HG03558 (cell line): ENCODE results near the gene RPS6KA4.
"Not testable (repeated sequence)": the region's sequence is repeated elsewhere in the genome, so short reads cannot be mapped to it uniquely, and the experiment has no call there.

Source experiments
- ATAC-seq: cut with Tn5 transposase; IDR thresholded peaks from one replicate; pipeline ENCODE4 v1.9.1; 2021; ENCODE audit warnings: moderate number of reproducible peaks; ENCODE audit not compliant: unreplicated experiment; ENCODE audit errors: extremely low read depth

Gene RPS6KA4

DNA sequence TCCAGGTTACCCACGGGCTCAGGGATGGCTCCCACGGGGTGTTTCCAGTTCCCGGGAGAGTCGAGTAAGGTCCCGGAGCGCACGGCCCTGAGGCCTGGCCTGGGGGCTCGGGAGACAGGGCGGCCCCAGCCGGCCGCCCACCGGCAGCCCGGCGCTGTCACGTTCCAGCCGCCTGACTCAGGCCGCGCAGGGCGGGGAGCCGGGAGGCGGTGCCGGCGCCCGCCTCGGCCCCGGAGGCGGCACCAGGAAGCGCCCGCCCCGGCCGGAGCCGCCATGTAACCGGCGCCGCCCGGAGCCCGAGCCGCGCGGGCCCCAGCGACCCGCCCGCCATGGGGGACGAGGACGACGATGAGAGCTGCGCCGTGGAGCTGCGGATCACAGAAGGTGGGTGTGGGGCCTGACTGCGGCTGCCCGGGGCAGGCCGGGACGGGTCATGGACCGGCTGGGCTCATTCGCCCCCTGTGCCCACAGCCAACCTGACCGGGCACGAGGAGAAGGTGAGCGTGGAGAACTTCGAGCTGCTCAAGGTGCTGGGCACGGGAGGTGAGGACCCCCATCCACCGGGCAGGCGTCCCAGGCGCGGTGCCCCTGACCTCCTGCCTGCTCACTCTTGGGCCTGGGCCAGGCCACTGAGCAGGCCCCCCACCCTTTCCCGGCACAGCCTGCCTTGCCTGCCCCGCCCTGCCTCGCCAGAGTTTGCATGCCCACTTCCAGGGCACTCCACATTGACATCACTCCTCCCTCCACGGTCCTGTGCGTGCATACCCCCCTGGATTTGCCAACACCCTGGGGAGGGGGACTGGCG is at the start of gene RPS6KA4:
RPS6KA4 (plus strand) TSS at position 256 of the 805 bp plus-strand sequence; CDS start at position 330, 74 bp downstream.
- ATAC-seq: no peak

DNA sequence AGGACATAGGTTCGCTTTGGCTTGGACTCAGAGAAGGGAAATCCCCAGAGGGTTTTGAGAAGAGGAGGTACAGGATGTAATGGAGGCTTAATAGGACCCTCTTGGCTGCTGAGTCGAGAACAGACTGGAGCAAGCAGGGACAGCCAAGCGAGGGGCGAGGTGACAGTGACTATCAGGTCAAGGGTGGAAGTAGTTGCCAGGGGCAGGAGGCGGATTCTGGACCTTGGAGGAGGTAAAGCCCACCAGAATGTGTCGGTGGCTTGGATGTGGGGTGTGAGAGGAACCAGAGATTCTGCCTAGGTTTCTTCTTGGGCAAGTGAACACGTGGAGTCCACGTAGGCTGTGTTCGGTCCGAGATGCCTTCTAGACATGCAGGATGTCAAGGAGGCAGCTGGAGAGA is 46.0 kb upstream of the RPS6KA4 start:
- ATAC-seq: no peak

DNA sequence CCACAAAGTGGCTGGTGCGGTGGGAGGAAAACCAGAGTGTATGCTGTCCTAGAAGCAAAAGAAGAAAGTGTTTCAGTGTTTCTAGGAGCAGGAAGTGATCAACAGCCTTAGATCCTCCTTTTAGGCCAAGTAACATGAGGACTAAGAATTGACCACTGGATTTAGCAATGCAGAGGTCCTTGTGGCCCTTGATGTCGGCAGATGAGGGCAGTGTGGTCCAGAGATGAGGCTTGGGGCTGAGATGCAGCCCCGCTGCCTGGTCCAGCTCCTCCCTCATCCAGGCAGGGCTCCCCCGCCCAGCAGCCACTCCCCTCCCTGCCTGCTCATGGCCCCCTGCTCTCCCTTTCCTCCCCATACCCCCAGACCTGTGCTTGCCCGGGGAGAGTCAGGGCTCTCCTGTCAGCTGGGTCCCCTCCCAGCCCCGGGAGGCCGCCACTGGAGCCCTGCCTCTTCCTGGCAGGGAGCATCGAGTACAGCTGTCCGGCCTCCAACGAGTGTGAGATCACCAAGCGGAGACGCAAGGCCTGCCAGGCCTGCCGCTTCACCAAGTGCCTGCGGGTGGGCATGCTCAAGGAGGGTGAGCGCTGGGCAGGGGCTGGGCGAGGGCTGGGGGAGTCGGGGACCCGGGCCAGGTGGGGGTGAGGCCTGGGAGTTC is 45.3 kb upstream of the RPS6KA4 start:
- ATAC-seq: no peak

GRCh38 chr11:64314146-64314804 is 44.7 kb upstream of the RPS6KA4 start:
- no peak for ATAC-seq

DNA sequence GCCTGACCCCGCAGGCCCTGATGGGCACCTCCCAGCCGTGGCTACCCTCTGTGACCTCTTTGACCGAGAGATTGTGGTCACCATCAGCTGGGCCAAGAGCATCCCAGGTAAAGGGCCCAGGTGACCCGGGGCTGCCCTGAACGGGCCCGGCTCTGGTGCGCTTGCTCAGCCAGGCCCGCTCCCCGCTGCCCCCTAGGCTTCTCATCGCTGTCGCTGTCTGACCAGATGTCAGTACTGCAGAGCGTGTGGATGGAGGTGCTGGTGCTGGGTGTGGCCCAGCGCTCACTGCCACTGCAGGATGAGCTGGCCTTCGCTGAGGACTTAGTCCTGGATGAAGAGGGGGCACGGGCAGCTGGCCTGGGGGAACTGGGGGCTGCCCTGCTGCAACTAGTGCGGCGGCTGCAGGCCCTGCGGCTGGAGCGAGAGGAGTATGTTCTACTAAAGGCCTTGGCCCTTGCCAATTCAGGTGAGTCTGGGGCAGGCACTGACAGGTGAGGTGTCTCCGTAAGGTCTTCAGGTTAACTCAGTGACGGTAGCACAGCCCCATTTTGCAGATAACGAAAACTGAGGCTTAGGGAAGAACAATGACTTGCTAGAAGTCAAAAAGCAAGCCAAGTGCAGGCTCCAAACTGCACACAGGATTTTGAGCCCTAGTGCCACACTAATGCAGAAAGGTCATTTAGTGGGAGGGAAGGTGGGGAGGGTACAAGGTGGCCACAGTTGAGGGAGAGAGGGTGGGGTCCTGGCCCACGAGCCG is 44.0 kb upstream of the RPS6KA4 start:
- no peak for ATAC-seq

- not testable (repeated sequence) for ATAC-seq
These were observed 43.1 kb upstream of the RPS6KA4 start for GRCh38 chr11:64315667-64316526.

DNA sequence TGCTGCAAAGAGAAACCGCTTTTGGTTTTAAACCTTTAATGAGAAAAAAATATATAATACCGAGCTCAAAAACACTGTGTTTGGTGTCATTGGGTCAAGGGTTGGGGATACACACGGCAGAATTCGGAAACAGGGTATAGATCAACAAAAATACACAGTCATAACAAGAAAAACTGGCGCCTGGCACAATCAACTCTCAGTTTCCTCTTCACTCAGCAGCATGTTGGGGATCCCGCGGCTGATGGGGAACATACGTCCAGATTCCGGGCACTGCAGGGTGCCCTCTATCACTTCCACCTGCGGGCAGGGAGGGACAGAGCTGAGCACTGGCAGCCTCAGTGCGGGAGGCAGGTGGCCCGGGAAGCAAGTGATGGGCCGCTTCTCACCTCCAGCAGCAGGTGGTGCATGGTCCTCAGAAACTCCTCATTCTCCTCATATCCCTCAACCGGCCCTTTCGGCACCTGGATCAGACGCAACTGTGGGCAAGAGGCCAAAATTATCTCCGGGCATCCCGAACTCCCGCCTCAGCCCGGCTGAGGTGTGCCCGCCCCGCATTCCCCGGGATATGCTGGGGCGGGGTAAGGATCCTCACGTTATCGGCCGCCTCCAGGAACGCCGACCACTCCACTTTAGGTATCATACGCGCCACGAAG is 42.2 kb upstream of the RPS6KA4 start:
- ATAC-seq: no peak

DNA sequence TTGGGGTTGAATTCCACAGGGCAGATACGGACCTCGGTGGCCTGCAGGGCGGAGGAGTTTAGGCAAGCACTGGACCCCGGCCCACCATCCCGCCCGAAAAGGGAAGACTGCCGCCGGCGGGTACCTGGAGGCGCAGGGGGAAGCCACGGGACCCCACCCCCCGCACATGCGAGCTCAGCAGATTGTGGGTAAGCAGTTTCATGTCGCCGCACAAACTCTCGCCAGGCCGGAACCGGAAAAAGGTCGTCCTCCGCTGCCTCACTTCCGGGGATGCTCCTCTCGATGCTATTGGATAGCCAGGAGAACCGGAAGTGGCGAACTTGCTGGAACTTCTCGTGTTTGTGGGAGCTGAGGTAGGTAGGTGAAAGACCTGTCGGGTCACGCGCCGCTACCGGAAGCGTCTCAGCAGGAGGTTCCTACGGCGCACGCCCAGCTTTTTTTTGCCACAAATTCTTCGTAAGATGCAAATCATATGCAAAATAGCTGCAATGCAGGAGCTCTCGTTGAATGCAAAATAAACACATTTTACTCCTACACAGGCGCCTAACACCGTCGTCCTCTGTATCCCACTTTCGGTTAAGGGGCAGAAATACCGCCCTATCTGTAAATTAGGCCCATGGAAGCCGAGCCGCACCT is 41.5 kb upstream of the RPS6KA4 start, which contains the start of gene TRMT112:
TRMT112 (minus strand) TSS at position 235 of the 636 bp plus-strand sequence; CDS start at position 202, 33 bp downstream.
- peak; percentile 24 for ATAC-seq

DNA sequence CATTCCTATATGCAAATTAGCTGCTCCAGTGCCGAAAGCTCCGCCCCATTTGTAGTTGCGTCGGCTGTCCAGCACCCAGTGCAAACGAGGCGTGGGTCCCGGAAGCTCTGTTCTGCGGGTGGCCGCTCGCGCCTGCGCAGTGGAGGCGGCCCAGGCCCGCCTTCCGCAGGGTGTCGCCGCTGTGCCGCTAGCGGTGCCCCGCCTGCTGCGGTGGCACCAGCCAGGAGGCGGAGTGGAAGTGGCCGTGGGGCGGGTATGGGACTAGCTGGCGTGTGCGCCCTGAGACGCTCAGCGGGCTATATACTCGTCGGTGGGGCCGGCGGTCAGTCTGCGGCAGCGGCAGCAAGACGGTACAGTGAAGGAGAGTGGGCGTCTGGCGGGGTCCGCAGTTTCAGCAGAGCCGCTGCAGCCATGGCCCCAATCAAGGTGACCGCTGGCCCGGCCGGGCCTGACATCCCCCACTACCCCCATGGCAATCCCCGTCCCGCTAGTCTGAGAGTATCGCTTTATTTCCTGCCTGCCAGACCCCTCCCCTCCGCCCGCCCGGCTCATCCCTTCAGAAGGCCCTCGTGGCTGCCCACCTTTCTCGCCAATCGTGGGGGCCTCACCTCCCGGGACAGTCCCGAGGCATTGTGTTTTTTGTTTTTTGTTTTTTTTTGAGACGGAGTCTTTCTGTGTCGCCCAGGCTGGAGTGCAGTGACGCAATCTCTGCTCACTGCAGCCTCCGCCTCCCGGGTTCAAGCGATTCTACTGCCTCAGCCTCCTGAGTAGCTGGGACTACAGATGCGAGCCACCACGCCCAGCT is 40.8 kb upstream of the RPS6KA4 start, which contains the start of gene PRDX5:
PRDX5 (plus strand) TSS at position 161 of the 805 bp plus-strand sequence; CDS start at position 256, 95 bp downstream.
- ATAC-seq: peak; percentile 56

DNA sequence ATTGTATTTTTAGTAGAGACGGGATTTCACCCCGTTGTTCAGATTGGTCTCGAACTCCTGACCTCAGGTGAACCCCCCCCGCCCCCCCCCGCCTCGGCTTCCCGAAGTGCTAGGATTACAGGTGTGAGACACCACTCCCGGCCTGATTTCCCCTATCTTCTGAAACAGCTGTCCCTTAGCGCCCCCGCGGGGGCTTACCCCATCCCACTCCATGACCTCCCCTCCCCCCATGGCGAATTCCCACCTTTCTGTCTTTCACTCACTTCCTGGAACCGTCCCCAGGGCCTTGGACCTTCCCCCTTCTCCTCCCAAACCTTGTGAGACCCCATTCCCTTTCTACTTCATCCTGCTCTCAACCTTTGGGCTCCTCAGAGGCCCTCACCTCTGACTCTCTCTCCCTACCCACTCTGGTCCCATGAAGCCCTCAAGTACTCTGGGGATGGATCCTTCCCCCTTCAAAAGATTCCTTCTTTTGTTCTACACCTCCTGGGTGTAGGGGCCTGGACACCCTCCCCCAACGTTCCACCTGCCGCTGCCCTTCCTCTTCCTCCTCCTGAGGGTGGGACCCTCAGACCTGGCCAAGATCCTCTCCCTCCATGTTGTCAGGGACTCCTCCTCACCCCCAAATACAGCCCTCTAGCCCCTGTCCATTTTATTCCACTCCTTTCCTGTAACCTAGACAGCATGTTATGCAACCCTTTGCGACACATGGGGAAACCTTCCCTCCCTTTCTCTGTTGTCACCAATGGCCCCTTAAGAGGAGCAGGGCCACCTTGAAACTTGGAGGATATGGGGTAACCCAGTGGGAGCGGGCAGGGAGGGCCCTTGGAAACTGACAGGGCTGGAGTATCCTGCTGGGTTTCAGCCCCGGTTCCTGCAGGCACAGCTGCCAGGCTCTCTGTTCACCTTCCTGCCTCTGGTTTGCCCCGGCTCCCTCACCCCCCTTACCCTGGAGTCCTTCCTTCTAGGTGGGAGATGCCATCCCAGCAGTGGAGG is 39.9 kb upstream of the RPS6KA4 start:
- ATAC-seq: no peak

DNA sequence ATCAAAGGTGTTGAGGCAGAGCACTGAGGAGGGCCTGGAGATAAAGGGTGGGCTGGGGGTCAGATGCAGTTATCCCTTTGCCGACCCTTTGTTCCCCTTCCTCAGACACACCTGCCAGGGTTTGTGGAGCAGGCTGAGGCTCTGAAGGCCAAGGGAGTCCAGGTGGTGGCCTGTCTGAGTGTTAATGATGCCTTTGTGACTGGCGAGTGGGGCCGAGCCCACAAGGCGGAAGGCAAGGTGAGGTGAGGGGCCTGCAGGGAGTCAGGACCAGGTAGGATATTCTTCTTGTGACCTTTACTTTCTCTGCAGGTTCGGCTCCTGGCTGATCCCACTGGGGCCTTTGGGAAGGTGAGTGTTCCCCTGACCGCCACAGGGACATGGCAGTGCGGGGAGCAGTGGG is 38.4 kb upstream of the RPS6KA4 start:
- ATAC-seq: no peak

DNA sequence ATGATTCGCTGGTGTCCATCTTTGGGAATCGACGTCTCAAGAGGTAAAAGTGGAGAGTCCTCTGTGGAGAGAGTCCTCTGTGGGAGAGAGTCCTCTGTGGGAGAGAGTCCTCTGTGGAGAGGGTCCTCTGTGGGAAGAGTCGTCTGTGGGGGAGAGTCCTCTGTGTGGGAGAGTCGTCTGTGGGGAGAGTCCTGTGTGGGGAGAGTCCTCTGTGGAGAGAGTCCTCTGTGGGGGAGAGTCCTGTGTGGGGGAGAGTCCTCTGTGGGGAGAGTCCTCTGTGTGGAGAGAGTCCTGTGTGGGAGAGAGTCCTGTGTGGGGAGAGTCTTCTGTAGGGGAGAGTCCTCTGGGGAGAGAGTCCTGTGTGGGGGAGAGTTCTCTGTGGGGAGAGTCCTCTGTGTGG is 37.9 kb upstream of the RPS6KA4 start:
- ATAC-seq: no peak

DNA sequence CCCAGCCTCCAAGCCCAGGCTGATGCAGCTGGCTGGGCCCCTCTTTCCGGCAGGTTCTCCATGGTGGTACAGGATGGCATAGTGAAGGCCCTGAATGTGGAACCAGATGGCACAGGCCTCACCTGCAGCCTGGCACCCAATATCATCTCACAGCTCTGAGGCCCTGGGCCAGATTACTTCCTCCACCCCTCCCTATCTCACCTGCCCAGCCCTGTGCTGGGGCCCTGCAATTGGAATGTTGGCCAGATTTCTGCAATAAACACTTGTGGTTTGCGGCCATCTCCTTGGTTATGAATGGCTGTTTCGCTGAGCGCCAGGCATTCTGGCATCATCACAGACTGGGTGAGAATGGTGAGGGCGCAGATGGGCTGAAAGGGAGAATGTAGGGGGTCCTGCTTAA is 37.4 kb upstream of the RPS6KA4 start:
- no peak for ATAC-seq

DNA sequence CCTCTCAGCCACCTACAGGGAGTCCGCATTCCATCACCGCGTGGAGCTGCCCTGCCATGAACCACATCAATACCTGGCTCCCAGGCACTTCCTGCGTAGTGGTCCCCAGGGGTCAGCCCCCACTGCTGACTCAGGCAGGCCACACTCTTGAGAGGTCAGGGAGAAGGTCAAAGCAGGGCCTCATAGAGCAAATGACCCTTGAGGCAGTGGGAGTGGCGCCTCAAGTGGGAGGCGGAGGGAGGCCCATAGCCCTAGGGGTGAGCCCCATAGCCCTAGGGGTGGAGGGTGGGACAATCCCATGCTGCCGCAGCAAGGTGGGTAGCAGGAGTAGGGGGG is 36.1 kb upstream of the RPS6KA4 start:
- no peak for ATAC-seq

DNA sequence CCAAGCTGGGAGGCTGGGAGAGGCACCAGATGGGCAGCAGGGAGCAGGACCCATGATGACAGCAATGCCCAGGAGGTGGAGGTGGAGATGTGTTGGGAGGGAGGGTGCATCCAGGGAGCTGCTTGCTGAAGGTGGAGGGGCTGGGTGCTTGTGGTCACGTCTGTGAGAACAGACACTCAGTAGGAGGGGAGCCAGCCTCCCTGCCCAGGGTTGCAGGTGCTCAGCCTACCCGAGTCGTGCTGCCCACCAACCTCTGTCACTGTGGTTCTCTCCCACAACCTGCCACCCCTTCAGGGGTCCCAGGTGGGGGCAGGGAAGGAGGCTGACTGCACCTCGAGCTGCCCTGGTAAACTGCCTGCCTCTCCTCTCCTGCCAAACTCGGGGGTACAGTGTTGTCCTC is 35.6 kb upstream of the RPS6KA4 start:
- ATAC-seq: no peak

GRCh38 chr11:64323984-64324383 is 35.0 kb upstream of the RPS6KA4 start:
- not testable (repeated sequence) for ATAC-seq
